GM04504 (cell line): ENCODE measurements around the gene RNF10.
"Not testable (repeated sequence)": the region's sequence is repeated elsewhere in the genome, so short reads cannot be mapped to it uniquely, and the experiment has no call there.

Experiments
- DNase-seq: peaks from one replicate; pipeline ENCODE4 v3.0.0-alpha.2; 2012; ENCODE audit warnings: low read depth

The RNF10 gene

DNA sequence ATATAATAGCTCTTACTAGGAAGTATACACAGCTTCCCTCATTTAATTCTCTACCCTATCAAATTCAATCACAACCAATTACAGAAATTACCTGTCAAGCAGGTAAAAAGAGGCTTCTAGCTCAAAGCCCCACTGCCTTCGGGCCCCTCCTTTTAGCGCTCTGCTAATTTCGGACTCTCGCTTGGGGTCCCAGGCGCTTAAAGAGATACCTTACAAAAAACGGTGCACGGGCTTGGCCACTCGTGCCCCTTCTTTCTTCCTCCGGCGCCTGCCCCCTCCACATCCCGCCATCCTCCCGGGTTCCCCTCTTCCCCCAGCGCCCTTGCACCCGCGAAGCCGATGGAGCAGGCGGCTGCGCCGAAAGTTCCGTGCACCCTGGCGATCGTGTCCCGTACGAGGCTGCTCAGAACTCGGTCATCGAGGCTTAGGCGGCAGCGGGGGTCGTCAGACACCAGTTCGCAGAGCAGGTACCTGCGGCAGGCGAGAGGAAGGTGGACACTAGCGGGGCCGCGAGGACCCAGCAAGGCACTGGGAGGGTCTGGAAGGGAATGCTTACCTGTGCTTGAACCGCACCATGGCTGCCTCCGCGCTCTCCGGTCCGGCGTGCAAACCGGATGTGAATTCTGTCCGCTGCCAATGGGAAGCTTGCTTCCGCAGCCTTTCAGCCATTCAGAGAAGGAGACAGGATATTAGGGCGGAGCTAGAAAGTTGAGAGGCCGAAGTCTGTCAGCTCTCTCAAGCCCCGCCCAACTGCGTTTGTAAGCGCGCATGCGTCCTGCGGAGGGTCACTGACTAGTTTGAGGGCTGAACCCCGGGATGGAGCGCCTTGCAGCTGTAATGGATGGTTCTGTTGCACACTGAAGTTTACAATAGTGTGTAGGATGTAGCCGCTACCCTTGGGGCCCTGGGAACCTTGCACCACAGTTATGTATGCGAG, 46.9 kb downstream of the RNF10 start, which contains the start of gene POP5:
POP5 (minus strand) TSS at position 616 of the 937 bp plus-strand sequence; CDS start at position 576, 40 bp downstream.
- DNase-seq, result peak; percentile 94

DNA sequence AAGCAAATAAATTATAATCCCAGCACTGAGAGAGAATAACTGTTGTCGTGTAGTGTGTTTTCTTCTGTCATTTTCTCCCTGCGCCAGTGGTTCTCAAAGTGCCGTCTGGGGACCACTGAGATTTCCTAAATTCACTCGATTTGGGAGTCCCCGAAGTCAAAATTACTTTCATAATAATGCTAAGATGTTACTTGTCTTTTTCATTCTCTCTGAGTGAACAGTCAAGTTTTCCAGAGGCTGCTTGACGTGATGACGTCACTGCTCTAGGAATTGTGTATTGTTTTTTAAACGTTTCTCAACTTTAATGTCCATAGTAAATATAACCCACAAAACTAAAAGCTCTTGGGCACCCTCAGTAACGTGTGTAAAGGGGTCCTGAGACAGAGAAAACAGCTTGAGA, 47.8 kb downstream of the RNF10 start:
- no peak for DNase-seq

DNA sequence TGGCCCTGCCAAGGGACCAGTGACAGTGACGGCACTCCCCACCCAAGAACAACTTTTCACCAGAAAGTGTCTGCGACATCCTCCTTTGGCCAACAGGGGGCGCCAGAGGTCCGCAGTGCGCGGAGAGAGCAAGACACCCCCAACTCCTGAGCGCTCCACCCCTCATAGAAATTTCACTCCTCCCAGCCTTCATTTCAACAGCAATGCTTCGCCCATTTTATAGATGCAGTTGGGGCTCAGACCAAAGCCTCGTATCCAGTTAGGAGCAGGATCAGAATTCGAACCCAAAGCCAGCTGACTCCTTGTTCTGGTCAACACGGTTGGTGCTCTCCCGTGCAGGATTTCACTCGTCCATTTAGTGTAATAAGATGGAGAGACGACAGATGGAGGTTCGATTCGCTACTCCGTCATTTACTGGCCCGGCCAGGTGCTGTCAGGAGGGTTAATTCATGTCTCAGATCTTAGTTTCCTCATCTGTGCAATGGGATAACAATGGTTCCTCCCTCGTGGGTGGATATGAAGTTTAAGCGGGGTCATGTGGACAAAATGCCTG, 49.4 kb downstream of the RNF10 start:
- DNase-seq, result peak; percentile 17

DNA sequence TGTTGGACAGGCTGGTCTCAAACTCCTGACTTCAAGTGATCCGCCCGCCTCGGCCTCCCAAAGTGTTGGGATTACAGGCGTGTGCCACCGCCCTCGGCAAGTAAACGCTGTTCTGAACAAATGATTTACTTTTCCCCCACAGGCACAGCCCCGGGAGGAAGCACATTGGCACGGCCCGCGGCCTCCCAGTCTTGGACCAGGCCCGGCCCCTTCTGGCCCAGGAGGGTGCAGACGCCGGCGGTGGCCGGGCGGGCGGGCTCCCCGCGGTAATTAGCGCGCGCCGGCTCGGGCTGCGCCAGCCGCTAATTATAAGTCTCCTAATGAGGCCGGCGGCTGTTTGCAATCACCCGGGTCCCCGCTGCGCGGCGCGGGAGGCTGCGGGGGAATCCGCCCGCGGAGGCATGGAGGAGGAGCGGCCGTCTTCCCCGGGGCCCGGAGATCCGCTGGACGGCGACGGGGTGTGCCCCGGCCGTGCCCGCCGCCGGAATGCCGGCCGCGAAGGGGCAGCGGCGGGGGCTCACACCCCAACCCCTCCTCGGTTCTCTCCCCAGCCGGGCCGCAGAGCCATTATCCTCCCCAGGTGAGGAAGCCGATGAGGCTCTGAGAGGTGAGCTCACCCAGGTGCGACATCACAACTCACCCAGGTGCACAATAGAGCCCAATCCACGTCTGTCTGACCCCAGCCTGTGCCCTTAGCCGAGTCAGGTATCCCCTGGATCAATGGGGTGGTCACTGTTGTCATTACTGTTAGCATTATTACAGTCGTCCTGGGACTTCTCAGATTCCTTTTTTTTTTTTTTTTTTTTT, 50.4 kb downstream of the RNF10 start:
- no peak for DNase-seq

DNA sequence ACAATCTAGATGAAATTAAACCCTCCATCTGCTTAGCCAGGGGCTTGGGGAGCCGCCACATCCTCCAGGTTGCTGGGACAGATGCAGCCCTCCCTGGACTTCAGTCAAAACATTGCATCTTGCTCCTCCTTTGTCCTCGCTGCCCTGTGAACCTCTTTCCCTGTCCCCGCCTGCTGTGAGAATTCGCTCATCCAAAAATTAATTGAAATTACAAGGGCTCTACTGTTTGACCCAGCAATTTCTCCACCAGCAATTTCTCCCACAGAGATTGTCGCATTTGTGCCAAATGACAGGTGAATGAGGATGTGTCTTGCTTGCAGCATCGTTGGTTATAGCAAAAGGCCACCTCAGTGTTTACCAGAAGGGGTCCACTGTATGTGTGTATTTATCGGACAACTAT, 52.0 kb downstream of the RNF10 start:
- DNase-seq, result no peak

DNA sequence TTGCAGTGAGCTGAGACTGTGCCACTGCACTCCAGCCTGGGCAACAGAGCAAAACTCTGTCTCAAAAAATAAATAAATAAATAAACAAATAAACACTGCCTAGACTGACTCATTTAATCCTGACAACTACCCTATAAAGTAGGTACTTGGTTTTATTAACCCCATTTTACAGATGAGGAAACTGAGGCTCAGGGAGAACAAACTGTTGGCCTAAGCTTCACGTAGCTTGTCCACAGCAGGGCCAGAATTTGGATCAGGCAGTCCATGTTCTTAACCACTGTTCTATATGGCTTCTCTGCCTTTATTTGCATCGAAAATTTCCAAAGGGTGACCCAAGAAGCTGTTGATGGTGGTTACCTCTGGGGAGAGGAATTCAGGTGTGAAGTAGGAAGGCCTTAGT, 52.7 kb downstream of the RNF10 start:
- DNase-seq, result no peak

DNA sequence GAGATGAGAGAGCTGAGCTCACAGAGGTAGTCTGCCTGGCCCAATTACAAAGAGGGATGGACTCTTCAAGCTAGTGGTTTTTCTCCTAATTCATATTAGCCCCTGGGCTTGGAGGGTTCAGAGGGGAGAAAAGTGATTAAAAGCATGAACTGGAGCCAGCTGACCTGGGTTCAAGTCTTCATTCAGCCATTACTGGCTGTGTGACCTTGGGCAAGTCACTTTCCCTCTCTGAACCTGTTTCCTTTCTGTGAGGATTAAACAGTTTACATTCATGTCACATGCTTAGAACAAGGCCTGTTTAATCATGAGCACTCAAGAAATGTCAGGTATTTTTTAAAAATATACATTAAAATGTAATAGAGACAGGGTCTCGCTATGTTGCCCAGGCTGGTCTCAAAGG, 54.2 kb downstream of the RNF10 start:
- no peak for DNase-seq

DNA sequence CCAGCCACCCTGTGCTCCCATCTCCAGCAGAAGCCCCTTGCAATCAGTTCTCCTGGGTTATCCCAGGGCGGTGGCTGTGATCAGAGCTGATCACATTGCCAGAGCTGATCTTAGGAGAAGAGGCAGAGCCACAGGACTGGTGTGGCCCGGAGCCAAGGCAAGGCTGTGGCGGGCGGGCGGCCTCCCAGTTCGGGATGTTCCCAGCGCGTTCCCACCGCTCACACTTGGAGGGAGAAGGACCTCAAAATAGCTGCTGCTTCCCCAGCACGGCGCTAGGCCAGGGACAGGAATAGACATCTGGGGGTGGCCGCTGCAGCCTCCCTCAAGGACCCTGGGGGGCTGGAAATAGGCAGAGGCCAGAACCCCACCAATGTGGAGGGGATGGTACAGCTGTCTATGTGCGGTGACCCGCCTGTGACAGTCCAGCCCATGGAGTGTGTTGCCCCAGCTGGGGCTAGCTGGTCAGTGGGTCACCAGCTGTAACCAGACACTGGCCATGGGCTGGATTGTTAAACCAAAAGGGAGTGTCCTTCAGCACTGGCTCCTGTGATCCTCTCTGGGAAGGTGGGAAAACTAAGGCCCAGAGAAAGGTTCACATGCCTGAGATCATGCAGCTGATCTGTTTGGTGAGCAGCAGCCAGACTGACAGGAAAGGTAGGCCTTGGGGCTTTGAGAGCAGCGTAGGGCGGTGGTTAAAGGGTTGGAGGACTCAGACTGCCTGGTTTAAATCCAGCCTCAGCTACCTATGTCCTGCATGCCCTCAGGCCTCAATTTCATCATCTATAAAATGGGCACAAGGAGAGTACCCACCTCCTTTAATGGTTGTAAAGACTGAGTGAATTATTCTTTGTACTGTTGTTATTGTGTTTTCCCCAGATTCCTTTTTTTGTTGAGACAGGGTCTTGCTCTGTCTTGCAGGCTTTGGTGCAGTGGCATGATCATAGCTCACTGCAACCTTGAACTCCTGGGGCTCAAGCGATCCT, 55.1 kb downstream of the RNF10 start:
- DNase-seq, result no peak

DNA sequence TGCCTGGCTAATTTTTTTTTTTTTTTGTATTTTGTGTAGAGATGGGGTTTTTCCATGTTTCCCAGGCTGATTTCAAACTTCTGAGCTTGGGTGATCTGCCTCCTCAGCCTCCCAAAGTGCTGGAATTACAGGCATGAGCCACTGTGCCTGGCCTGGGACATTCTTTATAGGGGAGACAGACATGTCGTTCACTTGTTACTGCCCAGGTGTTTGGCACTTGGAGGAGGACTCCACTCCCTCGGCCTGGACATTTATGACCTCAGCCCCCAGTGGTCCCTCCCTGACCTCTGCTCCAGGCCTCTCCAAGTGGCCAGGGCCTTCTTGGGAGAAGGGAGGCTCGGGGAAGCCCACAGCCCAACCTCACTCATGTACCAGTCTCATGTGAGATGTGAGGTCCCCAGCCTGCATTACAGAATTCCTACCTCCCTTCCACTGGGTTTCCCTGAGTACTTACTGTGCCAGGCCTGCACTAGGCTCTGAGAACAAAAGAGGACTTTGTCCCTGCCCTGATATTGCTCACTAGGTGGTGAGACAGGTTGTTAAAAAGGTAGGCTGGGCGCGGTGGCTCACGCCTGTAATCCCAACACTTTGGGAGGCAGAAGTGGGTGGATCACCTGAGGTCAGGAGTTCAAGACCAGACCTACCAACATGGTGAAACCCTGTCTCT, 56.7 kb downstream of the RNF10 start:
- DNase-seq, result no peak

DNA sequence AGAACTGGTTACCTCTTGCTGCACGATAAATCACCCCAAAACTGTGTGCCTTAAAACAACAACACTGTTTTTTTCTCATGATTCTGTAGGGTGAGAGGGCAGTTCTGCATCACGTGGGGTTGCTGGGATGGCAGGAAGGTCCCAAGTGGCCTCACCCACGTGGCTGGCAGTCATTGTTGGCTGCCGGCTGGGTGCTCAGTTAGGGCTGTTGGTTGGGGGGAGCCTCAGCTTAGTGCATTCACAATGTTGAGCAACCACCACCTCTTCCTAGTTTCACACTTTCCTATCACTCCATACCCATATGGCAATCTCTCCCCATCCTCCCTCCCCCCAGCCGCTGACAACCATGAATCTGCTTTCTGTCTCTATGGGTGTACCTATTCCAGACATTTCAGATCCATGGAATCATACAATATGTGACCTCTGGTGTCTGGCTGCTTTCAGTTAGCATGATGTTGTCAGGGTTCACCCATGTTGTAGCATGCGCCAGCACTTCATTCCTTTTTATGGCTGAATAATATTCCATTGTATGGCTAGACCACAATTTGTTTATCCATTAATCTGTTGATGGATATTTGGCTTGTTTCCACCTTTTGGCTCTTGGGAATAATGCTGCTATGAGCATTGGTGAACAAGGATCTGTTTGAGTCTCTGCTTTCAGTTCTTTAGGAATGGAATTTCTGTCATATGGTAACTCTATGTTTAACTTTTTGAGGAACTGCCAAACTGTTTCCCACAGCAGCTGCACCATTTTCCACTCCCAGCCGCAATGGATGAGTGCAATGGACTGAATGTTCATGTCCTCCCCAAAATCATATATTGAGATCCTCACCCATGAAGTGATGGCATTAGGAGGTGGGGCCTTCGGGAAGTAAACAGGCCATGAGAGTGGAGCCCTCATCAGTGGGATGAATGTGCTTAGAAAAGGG, 58.2 kb downstream of the RNF10 start:
- no peak for DNase-seq

DNA sequence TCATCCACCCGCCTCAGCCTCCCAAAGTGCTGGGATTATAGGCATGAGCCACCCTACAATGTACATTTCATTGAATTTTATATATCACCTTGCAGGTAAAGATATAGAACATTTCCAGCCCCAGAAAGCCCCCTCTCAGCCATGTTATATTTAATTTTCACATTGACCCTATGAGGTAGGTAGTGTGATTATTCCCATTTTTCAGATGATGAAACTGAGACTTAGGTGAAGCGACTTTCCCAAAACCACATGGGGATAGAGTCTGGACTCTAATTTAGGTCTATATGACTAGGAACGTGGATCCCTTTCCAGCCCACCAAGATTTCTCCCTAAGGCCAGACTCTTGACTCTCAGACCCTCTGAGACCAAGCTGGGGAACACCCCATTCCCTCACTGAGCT, 62.7 kb downstream of the RNF10 start:
- DNase-seq, result no peak

DNA sequence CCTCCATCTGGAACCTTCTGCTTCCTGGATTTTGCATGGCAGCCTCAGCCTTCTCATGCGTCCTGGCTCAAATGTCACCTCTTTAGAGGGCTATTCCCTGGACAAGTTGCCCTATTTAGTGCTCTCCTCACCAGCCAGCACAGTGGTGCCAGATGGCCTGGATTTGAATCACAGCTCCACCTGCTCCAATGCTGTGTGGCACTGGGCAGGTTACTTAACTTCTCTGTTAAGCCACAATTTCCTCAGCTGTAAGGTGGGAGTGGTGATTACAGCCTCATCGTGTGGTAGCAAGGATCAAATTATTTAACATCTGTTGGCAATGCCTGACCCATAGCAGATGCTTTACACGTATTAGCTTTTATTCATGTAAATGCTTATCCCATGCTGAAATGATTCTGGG, 63.7 kb downstream of the RNF10 start:
- no peak for DNase-seq

DNA sequence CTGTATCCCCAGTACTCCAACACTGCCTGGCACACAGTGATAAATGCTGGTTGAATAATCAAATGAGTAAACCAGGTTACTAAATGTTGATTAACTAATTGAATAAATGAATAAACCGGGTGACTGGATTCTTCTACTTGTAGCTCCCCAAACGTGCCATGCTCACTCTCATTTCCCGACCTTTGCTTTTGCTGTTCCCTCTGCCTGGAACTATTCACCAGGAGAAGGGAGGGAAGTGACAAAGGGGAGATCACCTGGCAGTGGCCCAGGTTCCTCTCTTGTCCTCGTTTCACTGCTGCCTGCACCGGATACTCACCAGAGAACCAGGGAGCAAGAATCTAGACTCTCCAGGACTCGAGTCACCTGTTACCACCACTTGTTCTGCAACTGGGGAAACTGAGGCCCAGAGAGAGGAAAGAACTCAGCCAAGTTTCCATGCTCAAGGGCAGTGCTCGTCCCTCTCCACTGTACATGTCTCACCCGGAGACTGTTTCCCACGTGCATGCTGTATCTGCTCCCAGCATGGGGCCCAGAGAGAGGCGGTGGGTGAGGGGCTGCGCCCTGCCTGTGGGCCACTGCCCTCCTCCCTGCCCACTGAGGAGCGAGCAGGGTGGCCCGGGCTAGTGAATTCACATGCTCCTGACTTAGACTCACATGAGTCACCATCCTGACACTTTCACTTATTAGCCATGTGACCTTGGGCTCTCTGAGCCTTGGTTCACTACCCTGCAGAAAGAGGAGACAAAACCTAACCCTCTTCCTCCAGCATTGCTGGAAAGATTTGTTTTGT, 64.7 kb downstream of the RNF10 start:
- no peak for DNase-seq

DNA sequence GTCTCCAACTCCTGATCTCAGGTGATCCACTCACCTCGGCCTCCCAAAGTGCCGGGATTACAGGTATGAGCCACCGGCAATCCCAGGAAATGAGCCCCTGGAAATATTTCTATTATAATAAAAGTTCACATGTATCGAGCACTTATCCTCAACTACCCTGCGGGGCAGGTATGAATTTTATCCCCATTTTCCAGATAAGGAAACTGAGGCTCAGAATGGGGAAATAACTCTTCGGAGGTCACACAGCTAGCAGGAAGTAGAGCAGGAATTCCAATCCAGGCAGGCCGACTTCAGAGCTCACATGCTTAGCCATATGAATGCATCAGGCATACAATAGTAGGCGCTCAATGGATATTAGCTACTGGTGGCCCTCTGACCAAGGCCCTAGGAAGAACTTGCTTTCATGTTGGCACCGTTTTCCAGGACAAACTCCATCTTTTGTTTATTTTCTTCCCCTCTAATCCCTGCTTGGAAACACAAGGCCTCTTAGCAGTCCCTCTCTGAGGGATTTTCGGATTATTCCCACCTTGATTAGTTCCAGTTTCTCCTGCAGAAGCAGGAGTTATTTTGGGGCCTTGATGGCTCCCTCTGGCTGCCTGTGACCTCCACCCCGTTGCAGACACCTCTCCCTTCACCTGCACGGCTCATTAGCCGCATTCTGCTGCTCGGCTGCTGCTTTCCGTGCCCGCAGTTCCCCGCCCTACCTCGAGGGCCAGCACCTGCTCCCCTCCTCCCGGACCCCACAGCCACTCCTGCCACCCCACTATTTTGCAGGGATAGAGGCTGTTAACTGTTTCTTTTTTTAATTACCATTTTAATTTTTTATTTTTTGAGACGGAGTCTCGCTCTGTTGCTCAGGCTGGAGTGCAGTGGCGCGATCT, 65.8 kb downstream of the RNF10 start:
- DNase-seq, result no peak

DNA sequence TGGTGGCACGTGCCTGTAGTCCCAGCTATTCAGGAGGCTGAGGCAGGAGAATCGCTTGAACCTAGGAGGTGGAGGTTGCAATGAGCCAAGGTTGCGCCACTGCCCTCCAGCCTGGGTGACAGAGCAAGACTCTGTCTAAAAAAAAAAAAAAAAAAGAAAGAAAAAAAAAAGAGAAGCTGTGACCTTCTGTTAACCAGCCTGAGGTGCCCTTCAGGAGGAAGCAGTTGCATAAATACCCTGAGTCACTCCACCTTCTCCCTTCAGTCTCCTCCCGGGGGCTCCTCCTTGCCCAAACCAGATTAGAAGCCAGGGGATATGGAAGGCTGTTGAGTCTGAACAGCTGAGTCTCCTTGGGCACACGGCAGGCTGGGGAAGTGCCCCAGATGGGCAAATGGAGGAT, 68.3 kb downstream of the RNF10 start:
- DNase-seq, result not testable (repeated sequence)

DNA sequence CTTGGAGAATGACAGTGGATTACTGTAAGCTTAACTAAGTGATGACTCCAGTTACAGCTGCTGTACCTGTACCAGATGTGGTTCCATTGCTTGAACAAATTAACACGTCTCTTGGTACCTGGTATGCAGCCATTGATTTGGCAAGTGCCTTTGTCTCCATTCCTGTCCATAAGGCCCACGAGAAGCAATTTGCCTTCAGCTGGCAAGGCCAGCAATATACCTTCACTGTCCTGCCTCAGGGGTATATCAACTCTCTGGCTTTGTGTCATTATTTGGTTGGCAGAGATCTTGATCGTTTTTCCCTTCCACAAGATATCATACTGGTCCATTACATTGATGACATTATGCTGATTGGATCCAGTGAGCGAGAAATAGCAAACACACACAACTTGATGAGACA, 76.4 kb downstream of the RNF10 start:
- no peak for DNase-seq

DNA sequence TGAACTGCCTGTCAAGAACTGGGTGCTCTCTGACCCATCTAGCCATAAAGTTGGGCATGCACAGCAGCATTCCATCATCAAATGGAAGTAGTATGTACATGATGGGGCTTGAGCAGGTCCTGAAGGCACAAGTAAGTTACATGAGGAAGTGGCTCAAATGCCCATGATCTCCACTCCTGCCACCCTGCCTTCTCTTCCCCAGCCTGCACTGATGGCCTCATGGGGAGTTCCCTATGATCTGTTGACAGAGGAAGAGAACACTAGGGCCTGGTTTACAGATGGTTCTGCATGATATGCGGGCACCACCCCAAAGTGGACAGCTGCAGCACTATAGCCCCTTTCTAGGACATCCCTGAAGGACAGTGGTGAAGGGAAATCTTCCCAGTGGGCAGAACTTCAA, 77.4 kb downstream of the RNF10 start:
- DNase-seq, result not testable (repeated sequence)

DNA sequence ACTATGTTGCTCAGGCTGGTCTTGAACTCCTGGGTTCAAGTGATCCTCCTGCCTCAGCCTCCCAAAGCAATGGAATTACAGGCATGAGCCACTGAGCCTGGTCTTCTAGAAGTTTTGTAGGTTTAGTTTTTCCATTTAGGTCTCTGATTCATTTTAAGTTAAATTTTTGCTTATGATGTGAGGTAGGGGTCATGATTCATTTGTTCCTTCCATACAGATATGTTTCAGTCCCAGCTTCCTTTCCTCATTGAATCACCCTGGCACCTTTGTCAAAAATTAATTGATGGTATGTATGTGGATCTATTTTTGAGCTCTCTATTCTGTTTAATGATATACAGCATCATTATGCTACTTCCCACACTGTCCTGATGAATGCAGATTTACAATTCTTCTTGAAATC, 80.7 kb downstream of the RNF10 start:
- no peak for DNase-seq
